Vagina (tissue), 2 donors: ENCODE results near the gene APOBEC3F. TPM values are rescaled to one million over a fixed set of nuclear protein-coding genes. Genes with fewer than 3 reads are reported as not detected.
"Not testable (repeated sequence)": the region's sequence is repeated elsewhere in the genome, so short reads cannot be mapped to it uniquely, and the experiment has no call there.

ENCODE experiments used
- DNase-seq, 2 donors: peaks; one replicate each; pipeline ENCODE4 v3.0.0-alpha.2; 2017; ENCODE audit errors: extremely low spot score in 2 of 2
- H3K27ac ChIP-seq: fragments of 200-600 bp; sonication (generic); one replicate; pipeline ENCODE4 v1.5.1; 2019
- H3K27me3 ChIP-seq: fragments of 200-600 bp; sonication (generic); one replicate; pipeline ENCODE4 v1.5.1; 2019
- H3K36me3 ChIP-seq, 2 donors: fragments of 200-600 bp; sonication (generic); one replicate each; pipeline ENCODE4 v1.5.1; 2017 to 2019
- H3K4me1 ChIP-seq: fragments of 200-600 bp; sonication (generic); one replicate; pipeline ENCODE4 v1.5.1; 2019
- H3K4me3 ChIP-seq, 2 donors: fragments of 200-600 bp; sonication (generic); 1 replicate in 1 of 2; 2 replicates in 1 of 2; pipeline ENCODE4 v1.5.1; 2016 to 2019
- H3K9me3 ChIP-seq: fragments of 200-600 bp; sonication (generic); one replicate; pipeline ENCODE4 v1.5.1; 2019
- CTCF ChIP-seq, 3 experiments: fragments of 450-650 bp in 2 of 3; fragments of 200-600 bp in 1 of 3; sonication (generic) in 1 of 3; IDR thresholded peaks; one replicate each; pipeline ENCODE4 v1.5.1; 2017 to 2019; ENCODE audit warnings: antibody characterized with exemption in 3 of 3, mild to moderate bottlenecking in 2 of 3, moderate library complexity in 2 of 3
- POLR2A ChIP-seq, 2 donors: fragments of 450-650 bp; IDR thresholded peaks; one replicate each; pipeline ENCODE4 v1.6.1; 2017; ENCODE audit warnings: antibody characterized with exemption in 2 of 2, mild to moderate bottlenecking in 2 of 2, moderate library complexity in 2 of 2
- POLR2AphosphoS5 ChIP-seq, 2 donors: sonication (generic); formaldehyde crosslinking; IDR thresholded peaks; one replicate each; pipeline ENCODE4 v1.9.0; 2017; ENCODE audit warnings: antibody characterized with exemption in 2 of 2, mild to moderate bottlenecking in 2 of 2, low read depth in 1 of 2; ENCODE audit not compliant: insufficient read depth in 1 of 2
- intact Hi-C: fragments of 100-400 bp; cut with DNase I; formaldehyde crosslinking; loops from one replicate; pipeline ENCODE4 v1.15.1; 2023
- total RNA-seq: library from RNA; depleted of rRNA; stranded (reverse); fragments of >200 nt; gene quantifications from one replicate; pipeline ENCODE4 v1.2.3, GENCODE V29; 2016

APOBEC3F gene
- total RNA-seq, result 2.7 TPM

- Histone ChIP-seq H3K4me1 (peaks cover 20% of the 10 kb centered on the region), H3K27ac (peak within 1 kb of the TSS; percentile 96), H3K4me3 (peak within 1 kb of the TSS; percentile 72 to 73)
- intact Hi-C loops, H3K9me3 ChIP-seq, DNase-seq, H3K36me3 ChIP-seq, H3K27me3 ChIP-seq: not testable (repeated sequence)
- TF ChIP-seq POLR2A (IDR thresholded peaks at IDR 0.05) (peak in 1 of 2 donors; percentile 27), POLR2AphosphoS5 (IDR thresholded peaks at IDR 0.05; ENCODE audit: insufficient read depth in 1 of 2, low read depth in 1 of 2) (peak in 1 of 2 donors; percentile 49)
Observed at GRCh38 chr22:39040538-39041296, at the start of gene APOBEC3F. TSS of gene APOBEC3F (plus strand) at chr22:39040864. CDS start at chr22:39040961, 97 bp downstream.

GRCh38 chr22:38992871-38993371, 47.7 kb upstream of the APOBEC3F start:
- H3K4me3 ChIP-seq, H3K27ac ChIP-seq, H3K4me1 ChIP-seq, H3K27me3 ChIP-seq, intact Hi-C loops, H3K9me3 ChIP-seq, H3K36me3 ChIP-seq: not testable (repeated sequence)
- peak in 1 of 2 donors; percentile 74 for DNase-seq

- no peaks in the 10 kb centered on the region for H3K27me3 ChIP-seq
- H3K27ac ChIP-seq, result no peak overlapping the region
- no peaks in the 10 kb centered on the region for H3K9me3 ChIP-seq
- no peaks in the 10 kb centered on the region for H3K4me1 ChIP-seq
- no peak overlapping the region for H3K4me3 ChIP-seq
- no peak for DNase-seq
- no peak for TF ChIP-seq POLR2A (IDR thresholded peaks at IDR 0.05)
- no peak for TF ChIP-seq CTCF (IDR thresholded peaks at IDR 0.05)
- TF ChIP-seq POLR2AphosphoS5 (IDR thresholded peaks at IDR 0.05; ENCODE audit: insufficient read depth in 1 of 2, low read depth in 1 of 2), result no peak
- intact Hi-C loops, result no loop called here
- H3K36me3 ChIP-seq, result no peaks in the 10 kb centered on the region
Observed at GRCh38 chr22:38996105-38996504, 44.6 kb upstream of the APOBEC3F start.

GRCh38 chr22:38997518-38997917, 43.1 kb upstream of the APOBEC3F start:
- TF ChIP-seq POLR2AphosphoS5 (IDR thresholded peaks at IDR 0.05; ENCODE audit: insufficient read depth in 1 of 2, low read depth in 1 of 2) (no peak), POLR2A (IDR thresholded peaks at IDR 0.05) (no peak), CTCF (IDR thresholded peaks at IDR 0.05) (no peak)
- peak in 1 of 2 donors; percentile 52 for DNase-seq
- no peaks in the 10 kb centered on the region for H3K9me3 ChIP-seq
- no peak overlapping the region for H3K4me3 ChIP-seq
- no peaks in the 10 kb centered on the region for H3K4me1 ChIP-seq
- no peaks in the 10 kb centered on the region for H3K36me3 ChIP-seq
- H3K27ac ChIP-seq, result no peak overlapping the region
- intact Hi-C loops, result no loop called here
- no peaks in the 10 kb centered on the region for H3K27me3 ChIP-seq

GRCh38 chr22:39003165-39003638, 37.5 kb upstream of the APOBEC3F start:
- peak in 1 of 2 donors; percentile 96 for DNase-seq
- Histone ChIP-seq H3K9me3 (no peaks in the 10 kb centered on the region), H3K27ac (no peak overlapping the region), H3K36me3 (no peaks in the 10 kb centered on the region), H3K4me1 (peaks cover 4% of the 10 kb centered on the region), H3K27me3 (no peaks in the 10 kb centered on the region), H3K4me3 (no peak overlapping the region)
- intact Hi-C loops, result loop anchor here (5.0 kb wide), 1 partner anchor 136 kb away; no protein-coding TSS in a partner anchor
- TF ChIP-seq POLR2A (IDR thresholded peaks at IDR 0.05), result no peak
- peak; percentile 56 to 73 (median 57) for TF ChIP-seq CTCF (IDR thresholded peaks at IDR 0.05)
- peak in 1 of 2 donors; percentile 34 for TF ChIP-seq POLR2AphosphoS5 (IDR thresholded peaks at IDR 0.05; ENCODE audit: insufficient read depth in 1 of 2, low read depth in 1 of 2)

- H3K27ac ChIP-seq, result no peak overlapping the region
- peaks cover 4% of the 10 kb centered on the region for H3K4me1 ChIP-seq
- H3K9me3 ChIP-seq, result no peaks in the 10 kb centered on the region
- H3K36me3 ChIP-seq, result no peaks in the 10 kb centered on the region
- no peak overlapping the region for H3K4me3 ChIP-seq
- DNase-seq, result no peak
- intact Hi-C loops, result no loop called here
- no peak for TF ChIP-seq POLR2AphosphoS5 (IDR thresholded peaks at IDR 0.05; ENCODE audit: insufficient read depth in 1 of 2, low read depth in 1 of 2)
- no peak for TF ChIP-seq CTCF (IDR thresholded peaks at IDR 0.05)
- no peaks in the 10 kb centered on the region for H3K27me3 ChIP-seq
Observed at GRCh38 chr22:39007177-39007576, 33.5 kb upstream of the APOBEC3F start.

- DNase-seq, H3K4me3 ChIP-seq, H3K9me3 ChIP-seq, intact Hi-C loops, H3K4me1 ChIP-seq, H3K27me3 ChIP-seq, H3K36me3 ChIP-seq, H3K27ac ChIP-seq: not testable (repeated sequence)
Observed at GRCh38 chr22:39008271-39008850, 32.3 kb upstream of the APOBEC3F start.
